HG02759 (cell line): ENCODE data around the gene PACS2.

ENCODE experiments used
- ATAC-seq: cut with Tn5 transposase; IDR thresholded peaks from one replicate; pipeline ENCODE4 v1.9.1; 2021; ENCODE audit warnings: mild to moderate bottlenecking, moderate library complexity; ENCODE audit not compliant: unreplicated experiment

PACS2 gene

DNA sequence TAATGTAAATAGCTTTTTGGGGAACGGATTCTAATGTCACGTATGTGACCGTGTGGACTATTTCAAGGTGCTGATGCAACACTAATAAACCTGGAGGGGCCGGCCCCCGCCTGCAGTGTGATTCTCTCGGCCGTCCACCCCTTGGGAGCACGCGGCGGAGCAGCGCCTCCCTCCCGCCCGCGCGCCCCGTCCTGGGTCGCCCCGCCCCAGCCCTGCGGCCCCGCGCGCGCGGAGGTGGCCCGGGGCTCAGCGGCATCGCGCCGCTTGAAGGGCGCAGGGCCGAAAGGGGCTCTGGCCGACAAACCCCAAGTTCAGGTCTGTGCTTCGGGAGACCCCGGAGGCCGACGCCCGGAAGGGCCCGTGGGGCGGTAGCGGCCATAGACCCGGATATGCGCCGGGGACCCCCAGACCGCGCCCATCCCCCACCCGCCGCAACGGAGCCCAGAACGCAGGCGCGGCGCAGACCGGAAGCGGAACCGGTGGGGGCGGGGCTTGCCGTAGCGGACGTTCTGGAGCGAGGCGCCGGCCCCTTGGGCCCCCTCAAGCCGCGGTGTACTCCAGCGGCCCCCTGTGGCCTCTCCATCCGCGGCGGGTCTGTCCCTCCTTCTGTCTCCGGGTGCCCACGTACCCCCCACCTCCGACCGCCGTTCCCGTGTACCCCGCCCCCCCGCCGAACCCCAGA lies 83.6 kb downstream of the PACS2 start, which contains the start of gene TEX22:
Gene TEX22 (plus strand): TSS at position 495 of the 682 bp plus-strand sequence. CDS start 803 bp downstream, outside the sequence.
- peak; percentile 85 for ATAC-seq

DNA sequence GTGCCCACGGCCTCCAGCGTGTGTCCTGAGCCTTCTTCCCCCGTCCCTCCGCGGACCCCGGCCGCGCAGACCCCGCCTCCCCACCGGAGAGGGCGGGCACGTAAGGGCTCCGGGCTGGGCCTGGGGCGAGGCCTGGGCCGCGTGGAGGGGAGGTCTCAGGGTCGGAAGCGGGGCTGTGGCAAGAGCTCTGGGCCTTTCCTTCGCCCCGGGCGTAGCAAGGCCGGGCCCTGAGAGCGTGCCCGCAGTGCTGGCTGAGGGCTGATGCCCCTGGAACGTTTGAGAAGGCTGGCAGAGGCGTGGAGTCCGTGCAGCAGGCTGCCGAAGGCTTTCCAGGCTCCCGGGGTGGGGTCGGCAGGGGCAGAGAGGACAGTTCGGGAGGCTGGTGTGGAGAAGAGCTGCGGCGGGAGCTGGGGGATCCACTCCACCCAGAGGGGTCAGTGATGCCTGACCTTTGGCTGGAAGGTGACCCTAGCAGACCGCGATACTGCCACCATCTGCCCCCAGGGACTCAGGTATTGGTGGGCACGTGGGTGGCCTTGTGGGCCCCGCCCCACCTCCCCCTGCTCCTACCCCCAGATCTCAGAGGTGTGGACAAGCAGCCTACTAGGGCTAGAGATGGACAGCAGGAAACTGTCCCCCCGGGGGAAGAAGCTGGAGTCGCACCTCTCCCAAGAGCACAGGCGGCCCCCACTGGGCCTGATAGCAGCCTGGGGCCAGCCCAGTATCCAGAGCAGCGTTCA lies 84.3 kb downstream of the PACS2 start:
- peak; percentile 49 for ATAC-seq

DNA sequence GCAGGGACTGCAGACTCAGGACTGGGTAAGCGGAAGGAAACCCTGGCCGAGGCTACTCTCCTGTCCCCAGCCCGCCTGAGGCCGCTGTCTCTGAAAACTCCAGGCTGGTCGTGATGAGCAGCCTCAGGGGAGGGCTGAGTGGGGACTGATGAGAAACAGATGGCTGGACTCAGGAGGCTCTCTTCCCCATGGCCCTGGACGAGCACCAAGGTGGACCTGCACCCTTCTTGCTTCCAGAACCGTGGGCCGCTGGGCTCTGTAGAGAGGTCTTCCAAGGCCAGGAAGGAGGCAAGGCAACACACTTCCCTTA lies 84.9 kb downstream of the PACS2 start:
- ATAC-seq, result no peak

DNA sequence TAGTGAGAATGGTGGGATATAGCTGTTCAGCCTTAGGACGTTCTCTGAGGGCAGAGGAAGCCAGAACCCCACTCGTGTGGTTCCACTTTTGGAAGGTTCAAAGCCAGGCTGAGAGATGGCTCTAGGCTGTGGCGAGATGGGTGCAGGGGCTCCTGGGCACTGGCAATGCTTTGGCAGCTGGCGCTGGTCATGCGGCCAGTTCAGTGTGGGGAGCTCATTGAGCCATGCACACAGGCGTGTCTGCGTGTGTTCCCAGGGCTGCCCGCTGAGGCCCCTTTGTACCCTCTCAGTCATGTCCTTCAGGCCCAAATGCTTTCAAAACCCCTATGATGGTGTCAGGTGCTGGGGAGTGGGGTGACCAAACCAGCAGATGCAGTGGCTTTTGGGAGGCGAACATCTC lies 85.5 kb downstream of the PACS2 start:
- no peak for ATAC-seq

DNA sequence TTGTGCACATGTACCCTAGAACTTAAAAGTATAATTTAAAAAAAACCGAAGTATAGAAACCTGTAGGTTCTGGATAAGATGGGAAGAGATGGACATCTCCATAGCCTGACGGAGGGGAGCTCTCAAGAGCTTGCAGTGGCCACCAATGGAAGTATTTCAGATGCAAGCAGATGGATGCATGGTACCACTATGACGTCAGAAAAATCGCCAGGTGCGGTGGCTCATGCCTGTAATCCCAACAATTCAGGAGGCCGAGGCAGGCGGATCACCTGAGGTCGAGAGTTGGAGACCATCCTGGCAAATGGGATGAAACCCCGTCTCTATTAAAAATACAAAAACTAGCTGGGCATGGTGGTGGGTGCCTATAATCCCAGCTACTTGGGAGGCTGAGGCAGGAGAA lies 87.2 kb downstream of the PACS2 start:
- ATAC-seq, result no peak

DNA sequence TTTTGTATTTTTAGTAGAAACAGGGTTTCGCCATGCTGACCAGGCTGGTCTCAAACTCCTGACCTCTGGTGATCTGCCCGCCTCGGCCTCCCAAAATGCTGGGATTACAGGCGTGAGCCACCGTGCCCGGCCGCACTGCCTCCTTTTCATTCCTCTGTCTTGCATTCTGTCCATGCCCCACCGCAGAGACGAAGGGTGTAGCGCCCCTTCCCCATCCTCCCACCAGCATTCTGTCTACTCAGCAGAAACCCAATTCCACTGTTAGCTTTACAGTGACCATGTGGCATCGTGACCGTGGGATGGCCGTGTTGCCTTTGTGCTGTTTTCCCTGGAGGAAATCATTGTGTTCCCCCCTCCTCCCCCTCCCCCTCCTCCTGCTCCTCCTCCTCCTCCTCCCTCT lies 94.0 kb downstream of the PACS2 start:
- no peak for ATAC-seq

DNA sequence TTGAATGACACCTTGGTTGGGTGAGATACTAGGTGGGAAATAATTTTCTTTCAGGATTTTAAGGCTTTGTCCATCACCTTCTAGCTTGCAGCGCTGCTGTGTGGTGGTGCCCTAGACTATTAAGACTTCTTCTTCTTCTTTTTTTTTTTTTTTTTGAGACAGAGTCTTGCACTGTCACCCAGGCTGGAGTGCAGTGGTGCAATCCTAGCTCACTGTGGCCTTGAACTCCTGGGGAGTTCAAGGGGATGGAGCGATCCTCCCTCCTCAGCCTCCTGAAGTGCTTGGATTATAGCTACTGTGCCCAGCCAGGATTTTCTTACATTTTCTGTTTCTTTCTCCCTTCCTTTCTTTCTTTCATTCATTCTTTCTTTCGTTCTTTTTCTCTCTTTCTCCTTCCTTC lies 94.8 kb downstream of the PACS2 start:
- no peak for ATAC-seq

DNA sequence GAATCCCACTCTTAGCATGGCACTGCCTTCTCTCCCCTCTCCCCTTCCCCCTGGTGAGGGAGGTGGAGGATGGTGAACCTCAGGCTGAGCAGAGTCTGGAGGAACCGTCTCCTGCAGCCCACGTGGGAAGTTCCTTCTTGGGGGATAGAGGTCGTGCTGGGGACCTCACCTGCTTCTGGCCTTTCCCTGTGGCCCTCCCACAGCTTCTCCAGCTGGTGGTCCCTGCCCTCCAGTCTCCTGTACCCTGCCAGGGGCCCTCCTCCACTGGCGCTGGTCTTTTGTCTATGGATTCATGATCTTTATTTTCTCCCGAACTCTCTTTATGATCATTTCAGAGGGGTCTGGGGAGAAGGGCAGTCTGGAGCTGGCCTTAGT lies 96.1 kb downstream of the PACS2 start:
- ATAC-seq, result no peak

DNA sequence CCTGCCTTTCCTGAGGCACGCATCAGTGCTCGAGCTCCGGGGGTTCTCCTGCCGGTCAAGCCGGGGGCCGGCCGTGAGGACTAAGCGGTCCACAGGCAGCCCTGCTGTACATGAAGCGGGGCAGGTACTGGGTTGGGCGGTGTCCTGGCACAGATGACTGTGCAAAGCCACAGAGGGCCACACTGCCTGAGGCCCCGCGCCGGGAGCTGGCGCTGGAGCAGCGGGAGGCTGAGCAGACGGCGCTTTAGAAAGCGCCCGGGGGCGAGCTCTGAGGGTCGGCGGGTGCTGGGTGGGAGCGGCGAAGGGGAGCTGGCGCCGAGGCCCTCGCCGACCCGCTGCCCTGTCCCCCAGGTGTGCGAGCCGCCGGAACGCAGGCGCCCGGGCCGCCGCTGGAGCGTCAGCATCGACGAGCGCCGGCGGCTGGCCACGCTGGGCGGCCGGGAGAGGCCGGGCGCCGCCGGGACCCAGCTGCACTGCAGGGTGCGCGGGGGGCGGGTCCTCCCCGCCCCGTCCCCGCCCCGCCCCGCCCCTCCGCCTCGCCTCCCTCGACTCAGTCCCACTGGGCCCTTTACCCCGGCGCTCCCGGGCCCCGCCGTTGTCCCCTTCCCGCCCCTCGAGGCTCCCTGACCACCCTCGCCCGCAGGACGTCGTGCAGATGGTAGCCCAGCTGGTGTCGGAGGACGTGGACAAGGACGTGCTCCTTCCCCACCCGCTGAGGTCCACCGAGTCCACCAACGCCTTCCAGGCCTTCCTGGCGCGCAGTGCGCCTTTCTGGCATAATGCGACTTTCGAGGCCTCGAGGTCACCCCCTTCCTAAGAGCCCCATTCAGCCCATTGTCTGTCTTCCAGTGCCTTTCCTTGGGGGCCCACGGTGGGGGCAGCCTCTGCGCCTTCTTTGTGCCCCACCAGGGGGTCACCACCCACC lies 96.7 kb downstream of the PACS2 start:
- ATAC-seq, result no peak

DNA sequence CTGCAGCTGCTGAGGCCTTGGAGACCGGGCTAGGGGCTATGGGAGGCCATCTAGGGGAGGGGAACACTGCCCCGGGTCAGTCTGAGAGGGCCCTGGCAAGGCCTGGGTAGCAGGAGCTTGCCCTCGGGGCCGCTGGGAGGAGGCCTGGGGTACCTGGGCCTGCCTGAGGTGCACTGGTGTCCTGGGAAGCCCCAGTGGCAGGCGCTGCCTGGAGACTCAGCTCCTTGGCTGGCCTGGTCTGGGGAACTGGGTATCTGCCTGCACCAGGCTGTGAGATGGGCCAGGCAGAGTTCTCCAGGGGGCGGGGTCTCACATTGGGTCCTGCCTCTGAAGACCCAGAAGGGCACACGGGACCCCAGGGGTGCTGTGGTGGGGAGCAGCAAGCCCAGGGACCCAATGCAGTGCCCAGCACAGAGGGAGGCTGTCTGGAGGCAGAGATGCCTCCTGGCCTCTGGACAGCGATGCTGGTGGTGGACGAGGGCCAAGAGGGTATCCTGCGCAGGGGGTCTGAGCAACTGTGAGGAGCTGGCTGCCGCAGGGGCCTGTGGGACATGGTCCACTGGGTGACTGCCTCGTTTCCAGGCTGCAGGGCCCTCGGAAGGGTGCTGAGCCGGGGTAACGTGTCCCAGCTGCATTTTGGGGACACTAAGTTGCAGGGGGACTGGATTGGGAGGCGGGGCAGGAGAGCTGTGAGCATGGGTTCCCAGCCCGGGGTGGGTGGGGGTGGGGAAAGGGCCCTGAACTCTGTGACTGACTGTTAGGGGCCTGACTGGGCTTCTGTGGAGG lies 97.6 kb downstream of the PACS2 start:
- no peak for ATAC-seq

DNA sequence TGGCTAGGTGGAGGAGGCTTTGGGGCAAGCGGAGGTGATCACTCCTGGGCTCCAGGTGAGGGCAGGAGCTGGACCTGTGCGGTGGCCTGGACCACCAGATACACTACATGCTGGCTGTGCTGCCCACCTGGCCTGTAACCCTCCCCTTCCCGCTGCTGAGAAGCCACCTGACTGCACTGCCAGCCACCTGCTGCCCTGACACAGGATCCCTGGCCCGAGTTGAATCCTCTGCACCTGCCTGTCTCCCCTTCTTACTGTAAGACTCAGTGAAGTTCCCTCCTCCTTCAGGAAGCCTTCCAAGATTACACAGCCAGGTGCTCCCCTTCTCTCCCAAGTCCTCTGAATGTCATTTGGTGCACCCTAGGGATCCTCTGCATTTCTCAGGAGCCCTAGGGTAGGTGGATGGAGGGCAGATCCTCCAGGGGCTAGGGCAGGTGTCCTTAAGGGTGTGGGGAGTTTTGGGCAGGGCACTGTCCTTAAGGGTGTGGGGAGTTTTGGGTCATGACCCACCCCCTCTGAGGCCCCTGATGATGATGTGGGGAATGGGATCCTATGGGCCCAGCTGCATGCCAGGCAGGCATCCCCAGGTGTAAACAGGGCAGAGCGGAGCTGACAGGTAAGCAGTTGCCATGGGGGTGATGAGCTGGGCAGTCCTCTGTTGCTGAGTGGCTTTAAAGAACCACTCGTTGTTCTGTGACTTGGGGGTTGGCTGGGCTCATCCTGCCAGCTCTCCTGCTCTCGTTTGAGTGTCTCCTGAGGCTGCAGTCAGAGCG lies 98.4 kb downstream of the PACS2 start:
- no peak for ATAC-seq

DNA sequence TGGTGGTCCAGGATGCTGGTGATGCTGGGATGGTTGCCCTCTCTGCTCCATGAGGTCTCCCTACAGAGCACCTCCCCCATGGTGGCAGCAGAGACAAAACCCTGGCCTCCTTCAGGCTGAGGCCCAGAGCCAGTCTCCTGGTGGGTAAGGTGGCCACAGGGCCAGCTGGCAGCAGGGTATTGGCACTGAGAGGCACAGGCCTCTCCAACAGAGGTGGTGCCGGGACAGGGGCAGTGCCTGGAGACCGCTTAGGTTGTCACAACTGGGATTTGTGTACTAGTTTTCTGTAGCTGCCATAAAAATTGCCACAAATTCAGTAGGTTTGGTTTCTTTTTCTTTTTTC lies 99.0 kb downstream of the PACS2 start:
- ATAC-seq, result no peak

DNA sequence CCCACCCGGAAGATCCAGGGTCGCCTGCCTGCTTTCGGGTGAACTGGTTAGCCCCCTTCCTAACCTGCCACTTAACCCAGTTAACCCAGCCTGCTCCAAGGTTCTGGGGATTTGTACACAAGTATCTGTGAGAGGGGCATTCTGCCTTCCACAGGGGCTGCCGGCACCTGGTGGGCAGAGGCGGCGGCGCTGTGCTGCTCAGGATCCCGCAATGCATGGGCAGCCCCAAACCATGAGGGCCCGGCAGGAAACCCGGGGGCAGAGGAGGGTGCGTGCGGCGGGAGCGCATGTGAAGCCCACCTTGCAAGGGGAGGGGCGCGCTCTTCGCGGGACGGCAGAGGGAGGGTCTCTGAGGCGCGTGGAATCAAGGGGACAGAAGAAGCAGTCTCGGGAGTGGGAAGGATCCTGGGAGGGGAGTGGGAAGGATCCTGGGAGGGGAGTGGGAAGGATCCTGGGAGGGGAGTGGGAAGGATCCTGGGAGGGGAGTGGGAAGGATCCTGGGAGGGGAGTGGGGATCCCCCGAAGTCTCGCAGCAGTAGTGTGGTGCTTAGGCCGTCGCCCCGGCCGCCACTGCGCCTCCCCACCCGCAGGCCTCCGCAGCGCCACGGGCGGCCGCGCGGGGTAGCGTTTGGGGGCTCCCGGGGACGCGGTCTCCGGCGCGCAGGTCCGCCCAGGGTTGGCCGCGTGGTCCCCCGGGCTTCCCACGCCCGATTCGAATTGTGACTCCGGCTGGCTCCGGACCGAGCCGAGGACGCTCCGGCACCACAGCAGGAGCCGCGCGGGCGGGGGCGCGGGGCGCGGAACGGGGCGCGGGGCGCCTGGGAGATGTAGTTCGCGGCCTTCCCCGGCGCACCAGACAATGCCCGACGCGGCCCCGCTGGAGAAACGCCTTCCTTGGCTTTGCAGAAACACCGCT lies 100.2 kb downstream of the PACS2 start:
- peak; percentile 66 for ATAC-seq

DNA sequence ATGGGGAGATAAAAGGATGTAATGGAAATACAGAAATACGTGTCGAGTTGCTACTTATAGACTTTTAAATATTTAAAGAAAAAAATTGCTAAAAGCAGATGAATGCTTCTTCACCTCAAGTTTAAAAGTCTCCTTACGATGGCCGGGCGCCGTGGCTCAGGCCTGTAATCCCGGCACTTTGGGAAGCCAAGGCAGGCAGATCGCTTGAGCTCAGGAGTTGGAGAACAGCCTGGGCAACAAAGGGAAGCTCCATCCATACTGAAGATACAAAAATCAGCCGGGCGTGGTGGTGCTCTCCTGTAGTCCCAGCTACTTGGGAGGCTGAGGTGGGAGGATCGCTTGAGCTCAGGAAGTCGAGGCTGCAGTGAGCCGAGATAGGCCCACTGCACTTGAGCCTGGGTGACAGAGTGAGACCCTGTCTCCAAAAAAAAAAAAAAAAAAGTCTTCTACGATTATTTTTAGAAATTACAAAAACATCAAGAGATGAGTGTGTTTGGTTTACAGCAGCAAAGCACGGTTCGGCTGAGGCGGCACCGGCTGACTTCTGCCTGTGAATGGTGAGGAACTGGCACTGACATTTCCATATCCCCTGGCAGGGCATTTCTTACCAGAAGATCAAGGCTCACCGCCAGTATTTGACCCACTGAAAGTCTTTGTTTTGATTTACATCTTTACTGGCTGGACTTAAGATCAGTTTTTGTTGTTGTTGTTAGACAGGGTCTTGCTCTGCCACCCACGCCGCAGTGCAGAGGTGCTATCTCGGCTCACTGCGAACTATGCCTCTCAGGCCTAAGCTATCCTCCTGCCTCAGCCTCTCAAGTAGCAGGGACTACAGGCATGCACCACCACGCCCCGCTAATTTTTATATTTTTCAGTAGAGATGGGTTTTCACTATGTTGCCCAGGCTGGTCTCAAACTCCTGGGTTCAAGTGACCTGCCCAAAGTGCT lies 101.2 kb downstream of the PACS2 start:
- ATAC-seq, result no peak

DNA sequence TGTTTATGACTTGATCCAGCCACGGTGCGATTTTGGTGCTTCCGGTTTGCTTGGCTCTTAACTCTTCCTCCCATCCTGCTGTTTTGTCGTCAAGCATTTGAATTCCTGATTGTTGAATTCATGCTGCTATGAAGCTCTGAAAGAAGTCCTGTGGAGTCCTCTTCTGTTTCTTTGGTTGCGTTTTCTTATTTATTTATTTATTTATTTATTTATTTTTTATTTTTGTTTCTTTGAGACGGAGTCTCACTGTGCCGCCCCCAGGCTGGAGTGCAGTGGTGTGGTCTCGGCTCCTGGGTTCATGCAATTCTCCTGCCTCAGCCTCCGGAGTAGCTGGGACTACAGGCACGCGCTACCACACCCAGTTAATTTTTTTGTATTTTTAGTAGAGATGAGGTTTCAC lies 102.1 kb downstream of the PACS2 start:
- no peak for ATAC-seq

DNA sequence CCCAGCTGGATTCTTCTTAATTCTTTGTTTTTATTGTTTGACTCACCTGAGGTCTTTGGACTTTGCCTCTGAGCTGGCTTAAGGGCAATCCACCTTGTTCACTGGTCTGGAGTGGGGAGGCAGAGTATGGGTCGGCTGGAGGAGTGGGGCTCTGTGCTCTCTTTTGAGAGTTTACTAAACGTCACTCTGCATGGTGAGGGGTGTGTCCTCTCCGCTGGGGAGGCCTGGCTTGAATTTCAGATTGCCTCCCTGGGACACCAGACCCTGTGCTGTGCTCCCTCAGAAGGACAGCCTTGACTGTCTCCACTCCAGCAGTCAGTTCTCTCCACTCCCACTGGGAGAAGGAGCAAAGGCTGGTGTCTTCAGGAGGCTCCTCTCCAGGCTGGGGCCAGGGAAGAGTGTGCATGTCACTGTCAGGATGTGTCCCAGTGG lies 103.2 kb downstream of the PACS2 start:
- no peak for ATAC-seq

DNA sequence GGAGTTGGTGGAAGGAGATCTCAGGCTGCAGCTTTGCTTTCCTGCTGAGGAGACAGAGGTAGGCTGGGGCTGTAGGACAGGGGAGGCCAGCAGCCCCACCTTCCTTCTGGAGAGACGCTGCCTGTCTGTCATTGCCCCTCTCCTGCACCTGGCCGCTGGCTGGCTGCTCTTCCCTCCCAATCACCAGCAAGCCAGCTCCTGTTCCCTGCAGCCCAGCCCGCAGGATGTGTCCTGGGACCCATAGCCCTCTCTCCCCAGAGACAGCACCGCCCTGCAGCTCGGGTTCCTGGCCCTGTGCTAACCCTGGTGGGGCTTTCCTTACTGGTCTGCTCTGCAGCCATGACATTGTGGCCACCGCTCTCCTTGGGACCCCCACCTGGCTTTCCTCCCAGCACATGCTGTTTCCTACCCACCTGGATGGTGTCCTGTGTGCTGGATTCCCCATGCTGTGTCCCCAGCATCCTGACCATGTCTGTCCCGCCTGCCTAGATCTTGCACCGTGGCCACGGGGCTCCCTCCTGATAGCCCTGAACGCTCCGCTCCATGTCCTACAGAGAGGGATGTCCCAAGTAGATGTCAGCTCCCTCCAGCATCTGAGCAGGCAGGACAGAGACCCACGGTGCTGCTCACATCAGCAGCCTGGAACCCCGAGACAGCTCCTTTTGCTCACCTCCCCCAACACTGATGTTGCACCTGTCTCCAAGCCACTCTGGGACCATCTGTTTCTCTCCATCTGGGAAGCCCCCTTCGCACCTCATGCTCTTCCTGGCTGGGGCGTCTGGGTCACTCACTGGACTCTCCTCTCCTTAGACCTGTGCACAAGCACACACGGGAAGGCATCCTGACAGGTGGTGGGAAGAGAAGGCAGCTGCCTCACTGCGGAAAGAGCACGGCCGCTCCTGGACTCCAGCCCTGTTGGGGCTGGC lies 104.0 kb downstream of the PACS2 start:
- ATAC-seq, result no peak
